GM12874 (cell line): ENCODE results near the gene OR4X2.

Experiments used
- TF ChIP-seq, protein P1 (sequence below): IDR thresholded peaks from 2 replicates; pipeline ENCODE4 v1.5.1; 2011; ENCODE audit warnings: low read depth, mild to moderate bottlenecking, control low read depth, low read length, moderate library complexity; ENCODE audit not compliant: insufficient read depth

The OR4X2 gene, protein sequence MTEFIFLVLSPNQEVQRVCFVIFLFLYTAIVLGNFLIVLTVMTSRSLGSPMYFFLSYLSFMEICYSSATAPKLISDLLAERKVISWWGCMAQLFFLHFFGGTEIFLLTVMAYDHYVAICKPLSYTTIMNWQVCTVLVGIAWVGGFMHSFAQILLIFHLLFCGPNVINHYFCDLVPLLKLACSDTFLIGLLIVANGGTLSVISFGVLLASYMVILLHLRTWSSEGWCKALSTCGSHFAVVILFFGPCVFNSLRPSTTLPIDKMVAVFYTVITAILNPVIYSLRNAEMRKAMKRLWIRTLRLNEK

DNA sequence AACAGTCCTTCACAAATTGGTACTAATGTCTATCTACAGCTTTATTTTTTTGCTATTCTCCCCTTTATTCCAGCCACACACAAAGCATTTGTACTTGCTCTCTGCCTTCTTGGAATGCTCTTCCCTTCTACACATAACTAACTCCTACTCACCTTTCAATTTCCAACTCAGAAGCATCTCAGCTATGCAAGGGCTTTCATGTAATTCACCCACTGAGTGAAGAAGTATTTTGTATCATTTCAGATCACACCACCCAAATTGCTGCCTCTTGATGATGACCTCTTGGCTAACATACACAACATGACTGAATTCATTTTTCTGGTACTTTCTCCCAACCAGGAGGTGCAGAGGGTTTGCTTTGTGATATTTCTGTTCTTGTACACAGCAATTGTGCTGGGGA is at the start of gene OR4X2:
Gene OR4X2, plus strand, starts transcription at position 301 of the 400 bp plus-strand sequence. Its CDS starts 0 bp downstream, at position 301.
- TF ChIP-seq, protein P1, sequence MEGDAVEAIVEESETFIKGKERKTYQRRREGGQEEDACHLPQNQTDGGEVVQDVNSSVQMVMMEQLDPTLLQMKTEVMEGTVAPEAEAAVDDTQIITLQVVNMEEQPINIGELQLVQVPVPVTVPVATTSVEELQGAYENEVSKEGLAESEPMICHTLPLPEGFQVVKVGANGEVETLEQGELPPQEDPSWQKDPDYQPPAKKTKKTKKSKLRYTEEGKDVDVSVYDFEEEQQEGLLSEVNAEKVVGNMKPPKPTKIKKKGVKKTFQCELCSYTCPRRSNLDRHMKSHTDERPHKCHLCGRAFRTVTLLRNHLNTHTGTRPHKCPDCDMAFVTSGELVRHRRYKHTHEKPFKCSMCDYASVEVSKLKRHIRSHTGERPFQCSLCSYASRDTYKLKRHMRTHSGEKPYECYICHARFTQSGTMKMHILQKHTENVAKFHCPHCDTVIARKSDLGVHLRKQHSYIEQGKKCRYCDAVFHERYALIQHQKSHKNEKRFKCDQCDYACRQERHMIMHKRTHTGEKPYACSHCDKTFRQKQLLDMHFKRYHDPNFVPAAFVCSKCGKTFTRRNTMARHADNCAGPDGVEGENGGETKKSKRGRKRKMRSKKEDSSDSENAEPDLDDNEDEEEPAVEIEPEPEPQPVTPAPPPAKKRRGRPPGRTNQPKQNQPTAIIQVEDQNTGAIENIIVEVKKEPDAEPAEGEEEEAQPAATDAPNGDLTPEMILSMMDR = no peak

DNA sequence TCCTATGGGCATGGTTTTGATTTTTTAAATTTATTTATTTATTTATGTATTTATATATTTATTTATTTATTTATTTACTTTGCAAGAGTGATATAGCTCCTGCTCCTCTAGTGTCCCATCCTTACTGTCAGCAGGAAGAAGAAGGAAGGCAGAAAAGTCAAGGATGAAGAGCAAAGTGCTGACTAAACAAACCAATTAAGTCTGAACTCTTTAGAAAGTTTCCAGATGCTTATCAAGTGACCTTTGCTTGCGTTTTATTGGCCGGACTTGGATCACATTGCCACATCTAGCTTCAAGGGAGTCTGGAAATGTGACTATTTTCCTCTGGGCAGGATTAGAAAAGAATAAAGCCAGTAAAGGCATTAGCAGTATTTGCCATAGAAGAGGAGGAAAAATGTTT is 37.0 kb upstream of the OR4X2 start:
- TF ChIP-seq, protein P1 = no peak

DNA sequence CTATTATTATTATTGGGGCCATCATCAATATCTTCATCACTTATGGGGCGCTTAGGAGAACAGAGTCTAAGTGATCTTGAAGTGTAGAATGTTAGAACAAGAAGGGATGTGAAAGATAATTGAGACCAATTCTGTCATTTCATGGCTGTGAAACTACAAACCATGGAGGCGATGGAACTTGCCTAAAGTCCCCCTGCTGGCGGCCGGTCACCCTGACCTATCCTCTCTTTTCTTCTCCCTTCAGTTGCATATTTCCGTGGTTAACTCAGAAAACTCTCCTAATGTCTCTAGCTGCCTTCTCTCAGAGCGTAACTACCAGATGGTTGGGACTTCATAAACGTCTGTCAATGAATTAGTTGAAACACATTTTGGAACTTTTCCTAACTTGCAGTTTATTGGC is 34.9 kb upstream of the OR4X2 start:
- TF ChIP-seq, protein P1 = no peak

DNA sequence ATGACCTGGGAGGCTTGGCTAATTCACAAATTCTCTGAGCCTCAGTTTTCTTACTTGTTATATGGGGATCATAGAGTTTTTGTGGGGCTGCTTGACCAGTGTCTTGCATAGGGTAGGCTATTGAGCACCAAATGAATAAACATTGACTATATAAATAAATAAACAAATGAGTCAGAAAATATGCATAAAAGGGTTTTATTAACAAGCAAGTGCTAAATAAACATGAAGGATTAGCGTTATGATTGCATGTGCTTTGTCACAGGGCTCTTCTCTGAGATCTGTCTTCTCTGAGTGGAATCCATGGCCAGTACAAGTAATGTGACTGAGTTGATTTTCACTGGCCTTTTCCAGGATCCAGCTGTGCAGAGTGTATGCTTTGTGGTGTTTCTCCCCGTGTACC is 28.4 kb upstream of the OR4X2 start, which contains the start of gene OR4B1:
Gene OR4B1, plus strand, starts transcription at position 301 of the 400 bp plus-strand sequence. Its CDS starts 0 bp downstream, at position 301.
- TF ChIP-seq, protein P1 = no peak

DNA sequence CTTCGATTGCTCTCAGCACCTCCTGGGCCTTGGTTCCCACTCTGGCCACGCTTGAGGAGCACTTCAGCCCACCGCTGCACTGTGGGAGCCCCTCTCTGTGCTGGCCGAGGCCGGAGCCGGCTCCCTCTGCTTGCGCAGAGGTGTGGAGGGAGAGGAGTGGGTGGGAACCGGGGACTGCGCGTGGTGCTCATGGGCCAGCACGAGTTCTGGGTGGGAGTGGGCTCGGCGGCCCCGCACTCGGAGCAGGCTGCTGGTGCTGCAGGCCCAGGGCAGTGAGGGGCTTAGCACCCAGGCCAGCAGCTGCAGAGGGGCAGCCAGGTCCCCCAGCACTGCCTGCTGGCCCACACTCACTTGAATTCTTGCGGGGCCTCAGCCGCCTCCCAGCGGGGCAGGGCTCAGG is 16.1 kb upstream of the OR4X2 start:
- TF ChIP-seq, protein P1 = no peak

DNA sequence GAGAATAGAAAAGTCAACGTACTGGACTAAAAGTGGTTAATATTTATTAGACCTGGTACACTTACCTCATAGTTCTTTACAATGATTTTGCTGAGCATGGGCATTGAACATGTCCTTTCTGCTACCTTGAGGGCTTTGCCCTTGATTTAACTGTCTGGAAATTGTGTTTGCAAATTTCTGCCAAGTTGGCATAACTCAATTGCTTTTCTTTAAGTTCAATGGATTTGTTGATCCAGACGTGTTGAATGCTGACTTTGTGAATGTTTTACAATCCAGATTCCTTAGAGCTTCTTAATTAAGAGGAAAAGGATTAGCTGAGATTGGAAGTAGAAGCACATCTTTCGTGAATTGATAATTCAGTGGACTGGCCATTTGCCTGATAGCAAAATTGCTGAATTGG is 7.2 kb upstream of the OR4X2 start:
- TF ChIP-seq, protein P1 = no peak

DNA sequence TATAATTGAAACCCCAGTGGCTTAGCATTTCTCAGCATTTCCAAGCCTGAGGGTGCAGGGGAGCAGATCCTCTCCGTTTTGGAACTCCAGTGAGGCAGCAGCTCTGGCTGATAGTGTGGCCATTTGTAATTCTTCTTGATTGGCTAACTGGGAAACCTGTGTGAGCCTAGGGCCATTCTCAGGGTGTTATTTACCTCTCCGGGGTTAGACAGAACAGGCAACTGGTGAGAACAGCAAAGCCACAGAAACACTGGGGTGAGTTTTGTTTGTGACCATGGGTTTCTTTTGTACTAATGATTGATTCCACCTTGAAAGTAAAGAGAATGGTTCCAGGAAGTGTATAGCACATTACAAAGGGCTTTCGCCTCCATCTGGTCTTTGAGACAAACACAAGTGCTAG is 2.4 kb upstream of the OR4X2 start:
- TF ChIP-seq, protein P1 = no peak

DNA sequence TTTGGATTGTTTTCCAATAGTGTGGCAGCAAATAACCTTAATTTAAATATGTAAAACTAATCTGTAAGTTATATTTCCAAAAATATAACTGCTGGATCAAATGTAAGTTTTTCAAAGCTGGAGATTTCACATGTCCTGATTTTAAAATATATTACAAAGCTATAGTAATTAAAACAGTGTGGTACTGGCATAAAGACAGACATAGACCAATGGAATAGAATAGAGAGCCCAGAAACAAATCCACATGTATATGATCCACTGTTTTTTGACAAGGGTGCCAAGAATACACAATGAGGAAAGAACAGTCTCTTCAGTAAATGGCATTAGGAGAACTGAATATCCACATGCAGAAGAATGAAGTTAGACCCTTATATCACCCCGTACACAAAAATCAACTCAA is 4.0 kb downstream of the OR4X2 start:
- TF ChIP-seq, protein P1 = no peak
